HG03097 (cell line): ENCODE measurements around the gene MCFD2.

Experiments used
- ATAC-seq: cut with Tn5 transposase; IDR thresholded peaks from one replicate; pipeline ENCODE4 v1.9.1; 2021; ENCODE audit not compliant: unreplicated experiment, low FRiP score

Gene MCFD2

DNA sequence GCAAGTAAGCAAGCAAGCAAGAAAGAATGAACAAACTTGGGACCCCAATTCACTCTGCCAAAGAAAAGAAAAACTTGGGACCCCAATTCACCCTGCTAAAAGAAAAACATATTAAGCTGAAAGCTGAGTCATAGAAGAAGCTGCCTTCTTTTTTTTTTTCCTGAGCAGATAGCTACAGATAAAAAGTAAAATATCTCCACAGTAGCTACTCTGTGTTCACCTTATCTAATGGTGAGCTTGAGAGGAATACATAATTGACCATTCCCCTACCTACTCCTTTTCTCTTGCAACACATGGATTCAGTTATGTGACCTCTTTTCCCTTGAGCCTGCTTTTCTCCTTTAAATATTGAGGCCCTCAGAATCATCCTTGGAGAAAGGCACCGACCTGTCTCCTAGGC is 63.0 kb downstream of the MCFD2 start:
- ATAC-seq = no peak

- no peak for ATAC-seq
Observed at GRCh38 chr2:46852124-46852523, 63.5 kb downstream of the MCFD2 start.
